Small intestine (tissue), 7 donors: ENCODE results near the gene PIP5K1A. TPM values are rescaled to one million over a fixed set of nuclear protein-coding genes. Genes with fewer than 3 reads are reported as not detected.

Experiments
- DNase-seq, 2 donors: peaks; one replicate each; pipeline versions ENCODE4 v3.0.0 to v3.0.0-alpha.2; 2013
- FAIRE-seq: peaks from 2 replicates; lab custom pipeline; 2012; peaks lifted over from hg19 to GRCh38; lab: Jason Lieb, UNC
- H3K27ac ChIP-seq, 3 donors: one replicate each; pipeline ENCODE4 v1.5.1; 2013; ENCODE audit warnings: low read length in 2 of 3, mild to moderate bottlenecking in 2 of 3, control low read depth in 1 of 3, inconsistent platforms in 1 of 3, low read depth in 1 of 3, moderate library complexity in 1 of 3
- H3K27me3 ChIP-seq, 3 donors: one replicate each; pipeline ENCODE4 v1.6.1; 2013; ENCODE audit warnings: low read length in 3 of 3, inconsistent platforms in 1 of 3; ENCODE audit not compliant: control insufficient read depth in 3 of 3, insufficient read depth in 3 of 3
- H3K36me3 ChIP-seq, 3 donors: one replicate each; pipeline ENCODE4 v1.6.1; 2013; ENCODE audit warnings: low read length in 3 of 3, inconsistent platforms in 1 of 3, low read depth in 1 of 3, mild to moderate bottlenecking in 1 of 3, moderate library complexity in 1 of 3; ENCODE audit not compliant: control insufficient read depth in 3 of 3, insufficient read depth in 2 of 3
- H3K4me1 ChIP-seq, 3 donors: one replicate each; pipeline ENCODE4 v1.6.1; 2013; ENCODE audit warnings: low read length in 2 of 3, inconsistent platforms in 1 of 3, low read depth in 1 of 3, mild to moderate bottlenecking in 1 of 3, moderate library complexity in 1 of 3; ENCODE audit not compliant: control insufficient read depth in 3 of 3, insufficient read depth in 2 of 3
- H3K4me3 ChIP-seq, 3 donors: one replicate each; pipeline ENCODE4 v1.5.1; 2013; ENCODE audit warnings: low read length in 3 of 3, control low read depth in 1 of 3, inconsistent platforms in 1 of 3, low read depth in 1 of 3, mild to moderate bottlenecking in 1 of 3, moderate library complexity in 1 of 3
- H3K9me3 ChIP-seq, 2 donors: one replicate each; pipeline ENCODE4 v1.6.1; 2013; ENCODE audit warnings: low read depth in 1 of 2, low read length in 1 of 2; ENCODE audit not compliant: control insufficient read depth in 2 of 2, insufficient read depth in 1 of 2
- WGBS, 3 donors: extraction: QIAGEN DNeasy Blood & Tissue Kit; methylation state at CpG; one replicate each; pipeline ENCODE4 v1.1.7; 2013; 5-methylcytosine and 5-hydroxymethylcytosine counted together
- polyA plus RNA-seq, 4 donors: library from polyadenylated mRNA; stranded (reverse) in 3 of 4; unstranded in 1 of 4; fragments of 200-250 nt in 3 of 4; fragments of 120-200 nt in 1 of 4; gene quantifications; one replicate each; pipeline versions ENCODE4 v1.2.1 to v1.2.3, GENCODE V29; 2013
- donor health status: healthy with polysubstance abuse.
- donor health status: control.
- donor health status: control.
- donor health status: Bipolar disorder and iron deficiency.
- donor health status: healthy.

PIP5K1A gene
- polyA plus RNA-seq, 4 donors: 18.8 to 31.7 (median 31.4) TPM

- 8 to 11% (median 9%) methylated on average over 56 of the region's 56 CpGs for WGBS, 3 donors
- Histone ChIP-seq H3K9me3 (no peaks in the 10 kb centered on the region), H3K27ac (peak within 1 kb of the TSS; percentile 70 to 93 (median 80)), H3K4me3 (peak within 1 kb of the TSS; percentile 80 to 93 (median 83)), H3K36me3 (peaks cover 0 to 15% (median 0%) of the 10 kb centered on the region in 3 donors), H3K4me1 (peaks cover 0 to 3% (median 3%) of the 10 kb centered on the region in 3 donors), H3K27me3 (no peaks in the 10 kb centered on the region)
- FAIRE-seq: no peak
- DNase-seq: peak; percentile 98 to 99
These were observed 56.2 kb downstream of the PIP5K1A start, which contains the start of gene PSMD4 for GRCh38 chr1:151254217-151255213. Gene PSMD4, plus strand, starts transcription at chr1:151254734. Its CDS starts 49 bp downstream, at chr1:151254783.

- Histone ChIP-seq H3K4me1 (peaks cover 0 to 3% (median 3%) of the 10 kb centered on the region in 3 donors), H3K27me3 (no peaks in the 10 kb centered on the region), H3K9me3 (no peaks in the 10 kb centered on the region), H3K27ac (no peak overlapping the region), H3K36me3 (peaks cover 0 to 10% (median 0%) of the 10 kb centered on the region in 3 donors), H3K4me3 (peak overlapping the region in 2 of 3 donors; percentile 80 to 93)
- 7 to 24% (median 19%) methylated on average over 10 of the region's 10 CpGs for WGBS, 3 donors
- FAIRE-seq (no peak), DNase-seq (no peak)
These were observed 57.0 kb downstream of the PIP5K1A start for GRCh38 chr1:151255381-151255780.

GRCh38 chr1:151259351-151259750, 61.0 kb downstream of the PIP5K1A start:
- Histone ChIP-seq H3K27me3 (no peaks in the 10 kb centered on the region), H3K36me3 (peaks cover 0 to 28% (median 0%) of the 10 kb centered on the region in 3 donors)
- WGBS, 3 donors: 80 to 97% (median 91%) methylated on average over 2 of the region's 2 CpGs

DNA sequence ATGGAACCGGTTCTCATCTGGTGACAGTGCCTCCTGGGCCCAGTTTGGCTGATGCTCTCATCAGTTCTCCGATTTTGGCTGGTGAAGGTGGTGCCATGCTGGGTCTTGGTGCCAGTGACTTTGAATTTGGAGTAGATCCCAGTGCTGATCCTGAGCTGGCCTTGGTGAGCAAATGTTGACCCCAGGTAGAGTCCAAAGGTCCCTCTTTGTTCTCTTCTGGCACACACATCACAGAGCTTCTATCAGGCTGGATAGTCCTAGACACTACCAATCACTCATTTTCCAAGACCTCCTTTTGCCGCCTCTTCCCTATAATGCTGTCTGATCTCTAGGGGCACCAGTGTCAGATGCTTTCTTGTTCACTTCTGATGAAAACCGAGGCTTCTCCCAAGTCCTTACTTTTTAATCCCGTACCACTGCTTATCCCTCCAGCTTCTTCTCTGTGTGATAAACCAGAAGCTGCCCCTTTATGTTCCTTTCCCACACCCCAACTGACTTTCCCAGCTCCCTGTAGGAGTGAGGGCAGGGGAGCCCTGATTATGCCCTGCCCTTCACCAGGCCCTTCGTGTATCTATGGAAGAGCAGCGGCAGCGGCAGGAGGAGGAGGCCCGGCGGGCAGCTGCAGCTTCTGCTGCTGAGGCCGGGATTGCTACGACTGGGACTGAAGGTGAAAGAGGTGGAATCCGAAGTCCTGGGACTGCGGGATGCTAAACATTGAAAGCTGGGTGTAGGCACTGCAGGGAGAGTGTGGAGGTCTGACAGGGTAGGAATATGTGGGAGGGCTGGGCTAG, 67.3 kb downstream of the PIP5K1A start:
- FAIRE-seq (no peak), DNase-seq (peak in 1 of 2 donors; percentile 73)
- H3K4me3 ChIP-seq: no peak overlapping the region
- H3K36me3 ChIP-seq: peaks cover 5 to 72% (median 16%) of the 10 kb centered on the region in 3 donors
- WGBS, 3 donors: 20 to 73% (median 42%) methylated on average over 14 of the region's 14 CpGs
- H3K27ac ChIP-seq: no peak overlapping the region
- H3K27me3 ChIP-seq: no peaks in the 10 kb centered on the region
- no peaks in the 10 kb centered on the region for H3K9me3 ChIP-seq
- no peaks in the 10 kb centered on the region for H3K4me1 ChIP-seq

More at GRCh38 chr1:151259351-151259750, 61.0 kb downstream of the PIP5K1A start:
- no peaks in the 10 kb centered on the region for H3K9me3 ChIP-seq
- H3K4me3 ChIP-seq: no peak overlapping the region
- peaks cover 0 to 3% (median 3%) of the 10 kb centered on the region in 3 donors for H3K4me1 ChIP-seq
- H3K27ac ChIP-seq: no peak overlapping the region
- DNase-seq: no peak
- no peak for FAIRE-seq

- Histone ChIP-seq H3K27me3 (no peaks in the 10 kb centered on the region), H3K4me1 (no peaks in the 10 kb centered on the region), H3K27ac (no peak overlapping the region), H3K9me3 (no peaks in the 10 kb centered on the region), H3K4me3 (no peak overlapping the region), H3K36me3 (peaks cover 5 to 74% (median 16%) of the 10 kb centered on the region in 3 donors)
- WGBS, 3 donors: 64 to 93% (median 79%) methylated on average over 3 of the region's 3 CpGs
- FAIRE-seq: no peak
- DNase-seq: no peak
These were observed 68.0 kb downstream of the PIP5K1A start for GRCh38 chr1:151266315-151266714.

DNA sequence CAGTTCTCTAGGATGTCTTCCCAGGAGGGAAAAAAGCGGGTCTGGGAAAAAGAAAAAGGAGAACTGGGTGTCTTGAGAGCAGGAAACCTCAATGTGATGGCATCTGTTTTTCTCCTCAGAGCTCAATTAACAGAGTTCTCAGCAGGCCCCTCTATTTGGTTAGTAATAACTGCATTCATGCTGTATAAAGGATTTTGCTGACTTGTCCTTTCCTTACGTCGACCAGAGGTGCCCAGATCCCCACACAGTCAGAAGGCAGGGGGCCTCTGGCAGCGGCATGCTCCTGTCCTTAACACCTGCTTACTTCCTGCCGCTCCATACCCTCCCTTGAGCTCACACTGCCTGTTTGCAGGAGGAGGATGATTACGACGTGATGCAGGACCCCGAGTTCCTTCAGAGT, 68.5 kb downstream of the PIP5K1A start:
- WGBS, 3 donors: 77 to 87% (median 84%) methylated on average over 8 of the region's 8 CpGs
- DNase-seq (no peak), FAIRE-seq (no peak)

GRCh38 chr1:151267760-151268159, 69.4 kb downstream of the PIP5K1A start:
- Histone ChIP-seq H3K4me3 (no peak overlapping the region), H3K27ac (no peak overlapping the region), H3K36me3 (peaks cover 5 to 74% (median 16%) of the 10 kb centered on the region in 3 donors), H3K4me1 (no peaks in the 10 kb centered on the region), H3K27me3 (no peaks in the 10 kb centered on the region), H3K9me3 (no peaks in the 10 kb centered on the region)
- no peak for FAIRE-seq
- no peak for DNase-seq
- 68 to 82% (median 72%) methylated on average over 4 of the region's 4 CpGs for WGBS, 3 donors

More for the DNA sequence above, 68.5 kb downstream of the PIP5K1A start:
- H3K4me3 ChIP-seq: no peak overlapping the region
- peaks cover 5 to 76% (median 16%) of the 10 kb centered on the region in 3 donors for H3K36me3 ChIP-seq
- H3K27me3 ChIP-seq: no peaks in the 10 kb centered on the region
- no peaks in the 10 kb centered on the region for H3K9me3 ChIP-seq
- H3K27ac ChIP-seq: no peak overlapping the region
- no peaks in the 10 kb centered on the region for H3K4me1 ChIP-seq
